GM12878 (cell line): ENCODE results near the gene SF1. TPM values are rescaled to one million over a fixed set of nuclear protein-coding genes. Genes with fewer than 3 reads are reported as not detected.

Experiments used
- ATAC-seq: fragments of 200-7000 bp; cut with Tn5 transposase; 3 replicates; pipeline ENCODE4 v1.9.1; 2020; ENCODE audit warnings: mild to moderate bottlenecking, moderate library complexity
- BruUV-seq: library from RNA; stranded (reverse); fragments of 400-500 nt; replicated peaks from 2 replicates; lab custom pipeline; 2021; lab: Mats Ljungman, UMichigan
- CTCF ChIA-PET: fragments of 300-600 bp; sonication (Branson Sonifier 250); formaldehyde crosslinking; extraction: SDS; loops from one replicate; lab custom pipeline; 2021; ENCODE audit warnings: inconsistent platforms; lab: Yijun Ruan, JAX
- POLR2A ChIA-PET: fragments of 350-600 bp; formaldehyde crosslinking; extraction: SDS; loops from one replicate; lab custom pipeline; 2021; ENCODE audit warnings: inconsistent platforms; lab: Charles Lee
- RAD21 ChIA-PET: fragments of 300-600 bp; sonication (Branson Sonifier 250); formaldehyde crosslinking; loops from one replicate; lab custom pipeline; 2023; ENCODE audit warnings: antibody characterized with exemption; ENCODE audit not compliant: unreplicated experiment; lab: Charles Lee
- SMC1A ChIA-PET: fragments of 300-600 bp; sonication (Branson Sonifier 250); formaldehyde crosslinking; loops from one replicate; lab custom pipeline; 2023; ENCODE audit not compliant: unreplicated experiment, uncharacterized antibody; lab: Charles Lee
- DNase-seq: peaks from one replicate; pipeline ENCODE4 v3.0.0-alpha.2; 2011; ENCODE audit warnings: low read depth, low spot score
- FAIRE-seq: peaks from 3 replicates; lab custom pipeline; 2011; peaks lifted over from hg19 to GRCh38; lab: Jason Lieb, UNC
- H2AFZ ChIP-seq: 2 replicates; pipeline ENCODE4 v1.6.0; 2011; ENCODE audit warnings: low read depth, low read length, control low read depth; ENCODE audit not compliant: control insufficient read depth
- H3K27ac ChIP-seq: 2 replicates; pipeline ENCODE4 v1.5.1; 2011; ENCODE audit warnings: control low read depth; ENCODE audit not compliant: control insufficient read depth, insufficient read depth
- H3K27me3 ChIP-seq, 2 experiments: replicated peaks in 1 of 2; 2 replicates each; pipeline versions ENCODE4 v1.6.0 to v1.6.1; 2011; ENCODE audit warnings: low read length in 1 of 2; ENCODE audit not compliant: control insufficient read depth in 2 of 2, insufficient read depth in 2 of 2
- H3K36me3 ChIP-seq, 2 experiments: 2 replicates each; pipeline ENCODE4 v1.5.1; 2011; ENCODE audit warnings: low read length in 1 of 2; ENCODE audit not compliant: control insufficient read depth in 2 of 2, insufficient read depth in 2 of 2
- H3K4me1 ChIP-seq: 2 replicates; pipeline ENCODE4 v1.6.1; 2011; ENCODE audit warnings: mild to moderate bottlenecking, low read length, moderate library complexity, mixed read lengths; ENCODE audit not compliant: control insufficient read depth, insufficient read depth
- H3K4me2 ChIP-seq: 2 replicates; pipeline ENCODE4 v1.6.0; 2011; ENCODE audit warnings: control low read depth; ENCODE audit not compliant: control insufficient read depth, insufficient read depth
- H3K4me3 ChIP-seq: fragments of 200-600 bp; sonication (generic); 2 replicates; pipeline ENCODE4 v1.5.1; 2016
- H3K79me2 ChIP-seq: 2 replicates; pipeline ENCODE4 v1.6.0; 2011; ENCODE audit warnings: low read length; ENCODE audit not compliant: control insufficient read depth, insufficient read depth
- H3K9ac ChIP-seq: 2 replicates; pipeline ENCODE4 v1.8.0; 2011; ENCODE audit warnings: low read length, control low read depth, mixed read lengths; ENCODE audit not compliant: control insufficient read depth, insufficient read depth
- H3K9me3 ChIP-seq: replicated peaks from 3 replicates; pipeline ENCODE4 v1.5.1; 2011; ENCODE audit warnings: mild to moderate bottlenecking, low read length; ENCODE audit not compliant: control insufficient read depth, insufficient read depth
- H4K20me1 ChIP-seq: 2 replicates; pipeline ENCODE4 v1.6.0; 2011; ENCODE audit not compliant: control insufficient read depth, insufficient read depth
- BCL11A ChIP-seq: IDR thresholded peaks from 2 replicates; pipeline ENCODE4 v1.6.1; 2011; ENCODE audit warnings: low read depth, low read length
- CBFB ChIP-seq: IDR thresholded peaks from 2 replicates; pipeline ENCODE4 v1.6.1; 2016; ENCODE audit warnings: antibody characterized with exemption, low read depth
- JUNB ChIP-seq: IDR thresholded peaks from 2 replicates; pipeline ENCODE4 v1.6.1; 2016; ENCODE audit warnings: antibody characterized with exemption, mild to moderate bottlenecking
- JUND ChIP-seq: IDR thresholded peaks from 2 replicates; pipeline ENCODE4 v1.6.1; 2012; ENCODE audit warnings: low read depth, mild to moderate bottlenecking, low read length, improper control_type of control experiment, moderate library complexity
- KAT2A ChIP-seq: conservative IDR thresholded peaks from 2 replicates; pipeline ENCODE4 v1.6.1; 2011; ENCODE audit warnings: low read depth, low read length; ENCODE audit not compliant: control insufficient read depth
- MTA3 ChIP-seq: IDR thresholded peaks from 2 replicates; pipeline ENCODE4 v1.6.1; 2012; ENCODE audit warnings: low read length, inconsistent platforms, borderline replicate concordance
- NR2C2 ChIP-seq: IDR thresholded peaks from 2 replicates; pipeline ENCODE4 v1.6.1; 2011; ENCODE audit warnings: borderline replicate concordance, low read depth; ENCODE audit not compliant: control insufficient read depth, insufficient read length
- PAX8 ChIP-seq: fragments of 450-650 bp; IDR thresholded peaks from 2 replicates; pipeline ENCODE4 v1.6.1; 2017; ENCODE audit warnings: mild to moderate bottlenecking, moderate library complexity
- PML ChIP-seq: IDR thresholded peaks from 2 replicates; pipeline ENCODE4 v1.6.1; 2012; ENCODE audit warnings: low read length, inconsistent platforms
- POLR2A ChIP-seq: IDR thresholded peaks from 2 replicates; pipeline ENCODE4 v1.6.1; 2011; ENCODE audit warnings: low read depth, mild to moderate bottlenecking, low read length
- RAD51 ChIP-seq: fragments of 450-650 bp; IDR thresholded peaks from 2 replicates; pipeline ENCODE4 v1.6.1; 2016; ENCODE audit warnings: moderate library complexity, mild to moderate bottlenecking, inconsistent platforms
- SREBF2 ChIP-seq: IDR thresholded peaks from 2 replicates; pipeline ENCODE4 v1.6.1; 2012; ENCODE audit warnings: mild to moderate bottlenecking, low read length
- STAT3 ChIP-seq: IDR thresholded peaks from 2 replicates; pipeline ENCODE4 v1.6.1; 2011; ENCODE audit warnings: low read depth, low read length, improper control_type of control experiment
- TCF12 ChIP-seq: IDR thresholded peaks from 2 replicates; pipeline ENCODE4 v1.6.1; 2011; ENCODE audit warnings: low read depth, mild to moderate bottlenecking, low read length
- WRNIP1 ChIP-seq: IDR thresholded peaks from 2 replicates; pipeline ENCODE4 v1.6.1; 2011; ENCODE audit warnings: low read depth, low read length, improper control_type of control experiment, borderline replicate concordance
- ZSCAN29 ChIP-seq: fragments of 450-650 bp; IDR thresholded peaks from 2 replicates; pipeline ENCODE4 v1.6.1; 2017; ENCODE audit warnings: mild to moderate bottlenecking, moderate library complexity
- WGBS: methylation state at CpG from one replicate; pipeline ENCODE4 v1.1.6; 2016; ENCODE audit warnings: low lambda C conversion rate; ENCODE audit not compliant: insufficient replicate concordance, insufficient coverage; ENCODE audit errors: missing lambda C conversion rate; 5-methylcytosine and 5-hydroxymethylcytosine counted together
- in situ Hi-C: fragments of 300-500 bp; cut with MboI; formaldehyde crosslinking; loops from 9 replicates; pipeline ENCODE4 v1.14.3; 2018; ENCODE audit warnings: mixed read lengths
- intact Hi-C: fragments of 100-400 bp; cut with micrococcal nuclease; formaldehyde crosslinking; loops from one replicate; pipeline ENCODE4 v1.14.2; 2022; ENCODE audit not compliant: unreplicated experiment
- polyA plus RNA-seq, 11 experiments: library from polyadenylated mRNA; depleted of rRNA in 4 of 11; unstranded in 6 of 11; stranded (reverse) in 5 of 11; fragments of >200 nt; fragmentation: Nextera tagmentation in 4 of 11; fragmentation: Illumina TruSeq in 1 of 11; extraction: Ambion mirVana in 4 of 11; extraction: Trizol in 1 of 11; gene quantifications; 1 replicate in 1 of 11; 2 replicates in 10 of 11; pipeline versions ENCODE4 v1.2.1 to v1.2.3, GENCODE V29; 2011 to 2016; ENCODE audit warnings: inconsistent platforms in 2 of 11, missing spikeins in 2 of 11, low read depth in 1 of 11
- total RNA-seq, 4 experiments: library from RNA; depleted of rRNA in 3 of 4; stranded (reverse); fragments of >200 nt in 3 of 4; fragmentation: Illumina TruSeq in 1 of 4; extraction: Trizol in 1 of 4; gene quantifications; 2 replicates each; pipeline versions ENCODE4 v1.2.1 to v1.2.3, GENCODE V29; 2013 to 2021
- TF ChIP-seq, protein P1 (sequence below): fragments of 450-650 bp; IDR thresholded peaks from 2 replicates; pipeline ENCODE4 v1.6.1; 2017; ENCODE audit warnings: borderline replicate concordance

The SF1 gene
- total and polyA plus RNA-seq, 10 of the 15 experiments (the other 5 are each of a cell fraction or from before 2014, with no cell fraction given): 13.6 to 337 (median 103) TPM

DNA sequence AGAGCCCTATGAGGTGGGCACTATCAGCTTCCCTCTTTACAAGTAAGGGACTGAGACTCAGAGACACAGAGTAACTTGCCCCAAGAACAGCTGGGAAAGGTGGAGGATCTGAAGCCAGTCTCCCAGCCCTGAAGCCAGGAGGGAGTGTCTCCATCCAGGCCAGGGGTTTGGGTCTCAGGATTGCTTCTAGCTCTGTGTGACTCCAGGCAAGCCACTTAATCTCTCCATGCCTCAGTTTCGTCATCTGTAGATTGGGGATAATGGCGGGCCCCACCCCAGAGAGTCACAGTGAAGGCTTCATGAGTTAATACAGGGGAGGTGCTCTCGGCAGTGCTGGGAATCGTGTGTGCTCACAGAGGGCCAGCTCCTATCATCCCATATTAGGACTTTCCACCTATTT, 14.1 kb upstream of the SF1 start:
- Histone ChIP-seq H3K27me3 (no peaks in the 10 kb centered on the region), H3K27ac (no peak overlapping the region), H3K4me2 (no peak overlapping the region), H3K4me1 (no peaks in the 10 kb centered on the region), H3K9me3 (no peaks in the 10 kb centered on the region), H3K4me3 (no peak overlapping the region), H3K79me2 (no peaks in the 10 kb centered on the region), H3K36me3 (peaks cover 5 to 22% of the 10 kb centered on the region in 2 experiments; a peak in 3 of 4 replicates), H3K9ac (no peak overlapping the region), H4K20me1 (no peaks in the 10 kb centered on the region), H2AFZ (no peak overlapping the region)
- FAIRE-seq (no peak), DNase-seq (no peak), ATAC-seq (no peak)
- ChIA-PET POLR2A (interaction anchor here (0.5 kb wide), 1 partner anchor 615 kb away, joined by 4 read pairs; no protein-coding TSS in a partner anchor), RAD21 (no interaction called here), CTCF (interaction anchor here (1.1 kb wide), 1 partner anchor 8 kb away, joined by 5 read pairs; no protein-coding TSS in a partner anchor), SMC1A (no interaction called here)
- 94% methylated on average over 4 of the region's 4 CpGs for WGBS
- no TSS peak for BruUV-seq
- in situ Hi-C loops: no loop called here
- TF ChIP-seq WRNIP1: no peak
- TF ChIP-seq ZSCAN29: no peak
- no peak for TF ChIP-seq STAT3
- TF ChIP-seq PML: no peak
- no peak for TF ChIP-seq CBFB
- no peak for TF ChIP-seq POLR2A
- TF ChIP-seq PAX8: no peak
- no peak for TF ChIP-seq JUNB
- TF ChIP-seq TCF12: no peak
- TF ChIP-seq JUND: no peak
- TF ChIP-seq NR2C2: no peak
- TF ChIP-seq BCL11A: no peak
- no peak for TF ChIP-seq MTA3
- TF ChIP-seq KAT2A: no peak
- no peak for TF ChIP-seq RAD51
- no peak for TF ChIP-seq SREBF2
- TF ChIP-seq, protein P1, sequence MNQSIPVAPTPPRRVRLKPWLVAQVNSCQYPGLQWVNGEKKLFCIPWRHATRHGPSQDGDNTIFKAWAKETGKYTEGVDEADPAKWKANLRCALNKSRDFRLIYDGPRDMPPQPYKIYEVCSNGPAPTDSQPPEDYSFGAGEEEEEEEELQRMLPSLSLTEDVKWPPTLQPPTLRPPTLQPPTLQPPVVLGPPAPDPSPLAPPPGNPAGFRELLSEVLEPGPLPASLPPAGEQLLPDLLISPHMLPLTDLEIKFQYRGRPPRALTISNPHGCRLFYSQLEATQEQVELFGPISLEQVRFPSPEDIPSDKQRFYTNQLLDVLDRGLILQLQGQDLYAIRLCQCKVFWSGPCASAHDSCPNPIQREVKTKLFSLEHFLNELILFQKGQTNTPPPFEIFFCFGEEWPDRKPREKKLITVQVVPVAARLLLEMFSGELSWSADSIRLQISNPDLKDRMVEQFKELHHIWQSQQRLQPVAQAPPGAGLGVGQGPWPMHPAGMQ: no peak
- intact Hi-C loops: no loop called here
